K562 (cell line): ENCODE results near the gene GNG3. TPM values are rescaled to one million over a fixed set of nuclear protein-coding genes. Genes with fewer than 3 reads are reported as not detected.

Experiments used
- CREBBP ChIP-seq: IDR thresholded peaks from one replicate; pipeline ENCODE4 v1.6.1; 2012; ENCODE audit warnings: low read depth, mild to moderate bottlenecking, control low read depth, inconsistent platforms, low read length
- MAFK ChIP-seq: IDR thresholded peaks from 2 replicates; pipeline ENCODE4 v1.6.1; 2011; ENCODE audit warnings: low read length, improper control_type of control experiment
- RBM15 ChIP-seq: fragments of 200-400 bp; formaldehyde crosslinking; IDR thresholded peaks from 2 replicates; pipeline ENCODE4 v1.6.1; 2018; ENCODE audit warnings: mild to moderate bottlenecking, low read length, moderate library complexity; ENCODE audit not compliant: insufficient read depth
- SIX5 ChIP-seq, 2 experiments: IDR thresholded peaks; 2 replicates each; pipeline ENCODE4 v1.6.1; 2011; ENCODE audit warnings: low read length in 2 of 2, borderline replicate concordance in 1 of 2, low read depth in 1 of 2, mild to moderate bottlenecking in 1 of 2, moderate library complexity in 1 of 2; ENCODE audit not compliant: insufficient read depth in 1 of 2
- SMARCC2 ChIP-seq: fragments of 450-650 bp; IDR thresholded peaks from 2 replicates; pipeline ENCODE4 v1.6.1; 2017; ENCODE audit warnings: antibody characterized with exemption, moderate library complexity, mild to moderate bottlenecking, low read depth
- THRAP3 ChIP-seq: fragments of 450-650 bp; IDR thresholded peaks from 2 replicates; pipeline ENCODE4 v1.6.1; 2016; ENCODE audit warnings: mild to moderate bottlenecking, inconsistent platforms, borderline replicate concordance
- ZBTB26 ChIP-seq: fragments of 450-650 bp; formaldehyde crosslinking; IDR thresholded peaks from 2 replicates; pipeline ENCODE4 v1.4.0; 2022; ENCODE audit warnings: missing genetic modification characterization
- ZHX1 ChIP-seq: fragments of 150-350 bp; conservative IDR thresholded peaks from 2 replicates; pipeline ENCODE4 v1.6.1; 2014; ENCODE audit warnings: low read length
- ZNF146 ChIP-seq: IDR thresholded peaks from one replicate; pipeline ENCODE4 v1.6.1; 2018; ENCODE audit warnings: missing compliant biosample characterization; ENCODE audit not compliant: unreplicated experiment
- ZNF695 ChIP-seq: fragments of 450-650 bp; formaldehyde crosslinking; IDR thresholded peaks from 2 replicates; pipeline ENCODE4 v1.4.0; 2020; ENCODE audit warnings: mild to moderate bottlenecking, moderate library complexity
- polyA plus RNA-seq, 8 experiments: library from polyadenylated mRNA; depleted of rRNA in 4 of 8; stranded (reverse) in 5 of 8; unstranded in 3 of 8; fragments of >200 nt; fragmentation: Nextera tagmentation in 2 of 8; fragmentation: Illumina TruSeq in 1 of 8; extraction: Ambion mirVana in 2 of 8; extraction: Trizol in 1 of 8; gene quantifications; 2 replicates each; pipeline versions ENCODE4 v1.2.1 to v1.2.3, GENCODE V29; 2011 to 2014; ENCODE audit warnings: inconsistent platforms in 1 of 8, missing spikeins in 1 of 8
- total RNA-seq, 7 experiments: library from RNA; depleted of rRNA in 6 of 7; stranded (reverse); fragments of >200 nt in 6 of 7; fragmentation: Illumina TruSeq in 2 of 7; extraction: Trizol in 2 of 7; gene quantifications; 2 replicates each; pipeline versions ENCODE4 v1.2.1 to v1.2.3, GENCODE V29; 2011 to 2021; ENCODE audit warnings: low replicate concordance in 1 of 7
- TF ChIP-seq, protein P1 (sequence below): fragments of 250-450 bp; sonication (Bioruptor Pico); IDR thresholded peaks from 2 replicates; pipeline ENCODE4 v1.5.0; 2022; ENCODE audit warnings: mild to moderate bottlenecking
- TF ChIP-seq, protein P2 (sequence below): fragments of 200-800 bp; sonication (Bioruptor generic); IDR thresholded peaks from 2 replicates; pipeline ENCODE4 v1.6.1; 2017; ENCODE audit warnings: missing genetic modification characterization, missing compliant biosample characterization

Gene GNG3
- total and polyA plus RNA-seq, 9 of the 15 experiments (the other 6 are each of a cell fraction or from before 2014, with no cell fraction given), result 0.07 TPM; not detected in 8

GRCh38 chr11:62671608-62672389, 35.7 kb upstream of the GNG3 start, which contains the start of the genes LBHD1 and UQCC3 (continued):
- TF ChIP-seq RBM15 (no peak), SIX5 (IDR thresholded peaks at IDR 0.05; ENCODE audit: borderline replicate concordance in 1 of 2, insufficient read depth in 1 of 2, low read depth in 1 of 2, low read length in 2 of 2) (no peak), ZBTB26 (0 out of 2 replicates have a peak, but pooled peaks have one; percentile 3), CREBBP (no peak), MAFK (no peak), ZHX1 (no peak), ZNF695 (CRISPR knock-in tag) (peak; percentile 35; the same call in 1 of the 2 replicates), SMARCC2 (no peak), ZNF146 (no peak), THRAP3 (no peak)
- TF ChIP-seq, protein P1, sequence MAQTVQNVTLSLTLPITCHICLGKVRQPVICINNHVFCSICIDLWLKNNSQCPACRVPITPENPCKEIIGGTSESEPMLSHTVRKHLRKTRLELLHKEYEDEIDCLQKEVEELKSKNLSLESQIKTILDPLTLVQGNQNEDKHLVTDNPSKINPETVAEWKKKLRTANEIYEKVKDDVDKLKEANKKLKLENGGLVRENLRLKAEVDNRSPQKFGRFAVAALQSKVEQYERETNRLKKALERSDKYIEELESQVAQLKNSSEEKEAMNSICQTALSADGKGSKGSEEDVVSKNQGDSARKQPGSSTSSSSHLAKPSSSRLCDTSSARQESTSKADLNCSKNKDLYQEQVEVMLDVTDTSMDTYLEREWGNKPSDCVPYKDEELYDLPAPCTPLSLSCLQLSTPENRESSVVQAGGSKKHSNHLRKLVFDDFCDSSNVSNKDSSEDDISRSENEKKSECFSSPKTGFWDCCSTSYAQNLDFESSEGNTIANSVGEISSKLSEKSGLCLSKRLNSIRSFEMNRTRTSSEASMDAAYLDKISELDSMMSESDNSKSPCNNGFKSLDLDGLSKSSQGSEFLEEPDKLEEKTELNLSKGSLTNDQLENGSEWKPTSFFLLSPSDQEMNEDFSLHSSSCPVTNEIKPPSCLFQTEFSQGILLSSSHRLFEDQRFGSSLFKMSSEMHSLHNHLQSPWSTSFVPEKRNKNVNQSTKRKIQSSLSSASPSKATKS (CRISPR knock-in tag), result no peak
- TF ChIP-seq, protein P2, sequence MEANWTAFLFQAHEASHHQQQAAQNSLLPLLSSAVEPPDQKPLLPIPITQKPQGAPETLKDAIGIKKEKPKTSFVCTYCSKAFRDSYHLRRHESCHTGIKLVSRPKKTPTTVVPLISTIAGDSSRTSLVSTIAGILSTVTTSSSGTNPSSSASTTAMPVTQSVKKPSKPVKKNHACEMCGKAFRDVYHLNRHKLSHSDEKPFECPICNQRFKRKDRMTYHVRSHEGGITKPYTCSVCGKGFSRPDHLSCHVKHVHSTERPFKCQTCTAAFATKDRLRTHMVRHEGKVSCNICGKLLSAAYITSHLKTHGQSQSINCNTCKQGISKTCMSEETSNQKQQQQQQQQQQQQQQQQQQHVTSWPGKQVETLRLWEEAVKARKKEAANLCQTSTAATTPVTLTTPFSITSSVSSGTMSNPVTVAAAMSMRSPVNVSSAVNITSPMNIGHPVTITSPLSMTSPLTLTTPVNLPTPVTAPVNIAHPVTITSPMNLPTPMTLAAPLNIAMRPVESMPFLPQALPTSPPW (CRISPR knock-in tag), result peak; percentile 59
